CD4-positive, alpha-beta T cell treated with Interleukin-2 at 100 ng/mL for 4 hours (primary cell): ENCODE measurements around the gene ERICH3.

Experiments
- DNase-seq: peaks from one replicate; pipeline ENCODE4 v3.0.0-alpha.2; 2020; ENCODE audit warnings: low spot score

The ERICH3 gene, protein sequence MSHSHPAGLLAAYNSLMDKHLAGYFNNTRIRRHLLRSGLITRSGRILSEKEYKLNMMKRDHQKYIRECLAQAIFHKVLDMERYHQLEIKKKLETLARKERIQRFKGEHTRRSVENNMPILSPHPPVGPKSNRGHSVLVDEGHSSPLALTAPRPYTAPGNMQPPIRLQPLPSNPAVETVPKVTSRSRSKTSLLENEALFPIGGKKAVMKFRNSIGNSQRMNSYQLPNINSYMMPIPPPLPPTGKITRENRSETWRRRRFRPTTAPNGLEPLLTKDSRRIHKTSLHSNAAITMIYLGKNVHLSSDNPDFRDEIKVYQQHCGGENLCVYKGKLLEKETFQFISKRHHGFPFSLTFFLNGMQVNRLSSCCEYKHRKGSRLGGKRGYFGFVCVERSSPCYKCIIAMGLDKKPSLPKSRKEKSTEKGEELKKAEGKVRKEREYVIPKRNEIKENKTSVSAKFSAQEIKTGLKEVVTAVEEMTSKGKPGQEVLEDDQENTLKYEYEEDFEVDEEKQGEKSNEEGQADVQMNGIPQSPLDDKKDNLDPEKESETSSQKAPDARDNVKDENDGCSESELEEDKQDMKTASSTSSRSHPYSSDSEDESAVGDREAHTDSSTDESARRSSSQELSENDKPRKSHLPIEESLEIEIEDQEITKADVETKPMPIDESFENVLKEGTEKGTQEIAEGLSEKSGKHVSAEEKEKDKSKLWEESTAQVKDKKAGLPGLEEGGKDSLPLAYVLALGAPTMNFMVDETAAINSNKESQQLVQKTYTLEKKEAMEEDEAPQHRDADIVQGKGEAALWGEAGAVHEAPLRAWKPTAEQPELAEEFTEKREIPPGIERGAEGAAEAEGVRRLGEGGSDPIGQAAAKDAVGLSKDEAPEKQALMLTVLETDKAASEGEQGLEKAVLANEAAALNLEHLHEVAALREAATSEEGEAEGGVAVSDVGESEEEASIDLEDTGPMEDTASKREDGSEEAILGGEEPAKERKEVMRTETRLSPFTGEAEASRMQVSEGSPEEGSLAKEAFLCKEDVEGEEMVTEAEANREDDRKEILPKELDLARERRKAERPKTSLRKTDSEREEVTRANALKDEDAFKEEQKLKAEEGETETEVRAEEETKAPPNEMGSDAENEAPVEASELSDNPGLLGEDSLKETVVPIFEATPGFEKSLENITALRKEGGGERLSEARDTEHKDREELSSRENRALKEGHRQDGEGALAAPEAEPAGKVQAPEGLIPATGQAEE (N-terminal part only)

DNA sequence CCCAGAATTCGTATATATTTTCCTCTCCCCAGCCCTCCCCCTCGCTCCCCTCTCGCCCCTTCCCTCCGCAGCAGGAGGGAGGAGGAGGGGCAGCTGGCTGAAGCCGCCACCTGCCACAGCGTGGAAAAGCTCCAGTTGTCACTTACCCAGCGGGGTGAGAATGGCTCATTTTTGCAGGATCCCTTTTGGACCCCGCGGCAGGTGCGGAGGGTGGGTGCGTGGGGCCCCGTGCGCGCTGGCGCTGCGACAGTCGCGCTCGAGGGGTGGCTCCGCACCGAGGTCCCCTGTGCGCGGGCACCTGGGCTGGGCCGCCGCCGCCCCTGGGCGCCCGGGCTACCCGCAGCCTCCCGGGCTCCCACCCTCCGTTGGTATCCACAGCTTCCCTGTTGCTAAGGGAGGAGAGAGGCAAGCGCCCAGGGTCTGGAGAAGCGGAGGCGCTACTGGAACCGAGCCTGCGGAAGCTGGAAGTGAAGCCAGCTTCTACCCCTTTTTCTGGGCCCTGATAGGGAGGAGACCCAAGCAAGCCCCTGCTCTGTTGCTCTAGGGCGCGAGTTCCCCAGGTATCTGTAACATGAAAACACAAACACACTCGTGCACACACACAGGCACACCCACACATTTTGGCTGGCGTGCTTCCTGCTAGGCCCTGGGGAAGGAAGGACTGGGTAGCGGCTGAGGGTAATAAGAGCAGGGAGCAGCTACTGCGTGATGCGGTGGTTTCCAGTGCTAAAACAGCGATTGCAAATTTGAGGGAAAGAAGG, at the start of gene ERICH3:
Gene ERICH3, minus strand, starts transcription at position 442 of the 761 bp plus-strand sequence. Its CDS starts 273 bp downstream, at position 169.
- DNase-seq, result no peak

- no peak for DNase-seq
These were observed 44.0 kb upstream of the ERICH3 start for GRCh38 chr1:74717626-74718025.

DNA sequence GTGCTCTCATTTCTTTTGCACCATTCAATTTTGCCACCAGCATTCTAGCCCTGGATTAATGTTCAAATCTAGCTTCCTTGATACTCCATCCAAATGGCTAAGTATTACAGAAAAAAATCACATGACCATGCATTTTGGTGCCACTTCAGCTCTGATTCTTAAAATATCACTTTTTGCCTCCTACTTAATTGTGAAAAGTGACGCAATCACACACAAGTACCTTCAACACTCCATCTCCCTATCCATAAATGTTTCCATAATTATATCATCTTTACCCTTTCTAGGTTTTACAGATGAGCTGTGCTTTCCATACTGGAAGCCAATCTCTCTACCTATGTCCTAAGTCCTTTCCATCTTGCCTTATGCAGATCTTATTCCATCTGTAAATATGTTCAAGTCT, 43.2 kb upstream of the ERICH3 start:
- DNase-seq, result no peak

DNA sequence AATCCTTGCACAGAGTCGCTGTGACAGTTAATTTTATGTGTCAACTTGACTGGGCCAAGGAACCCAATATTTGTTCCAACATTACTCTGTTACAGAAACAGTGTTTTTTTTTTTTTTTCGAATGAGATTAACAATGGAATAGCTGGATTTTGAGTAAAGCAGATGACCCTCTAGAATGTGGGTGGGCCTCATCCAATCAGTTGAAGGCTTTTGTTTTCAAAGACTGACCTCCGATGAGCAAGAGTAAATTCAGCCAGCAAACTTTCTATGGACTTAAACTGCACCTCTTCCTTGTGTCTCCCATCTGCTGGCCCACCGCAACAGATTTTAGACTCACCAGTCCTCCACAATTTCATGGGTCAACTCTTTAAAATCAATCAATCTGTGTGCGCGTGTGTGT, 42.2 kb upstream of the ERICH3 start:
- DNase-seq, result no peak

DNA sequence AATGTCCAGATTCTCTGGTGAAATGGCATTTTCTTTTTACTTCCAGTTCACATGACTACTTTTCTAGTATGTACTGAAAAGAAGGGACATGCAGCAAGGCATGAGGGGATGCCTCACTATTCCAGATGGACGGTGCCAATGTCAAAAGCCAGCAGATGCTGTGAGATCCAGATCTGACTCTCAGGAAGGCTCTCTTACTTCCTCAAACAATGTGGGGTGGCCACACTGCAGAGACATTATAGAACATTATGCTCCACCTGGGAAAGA, 41.6 kb upstream of the ERICH3 start:
- no peak for DNase-seq

GRCh38 chr1:74714429-74715235, 41.0 kb upstream of the ERICH3 start:
- DNase-seq, result no peak

- DNase-seq, result no peak
These were observed 40.3 kb upstream of the ERICH3 start for GRCh38 chr1:74713849-74714248.

DNA sequence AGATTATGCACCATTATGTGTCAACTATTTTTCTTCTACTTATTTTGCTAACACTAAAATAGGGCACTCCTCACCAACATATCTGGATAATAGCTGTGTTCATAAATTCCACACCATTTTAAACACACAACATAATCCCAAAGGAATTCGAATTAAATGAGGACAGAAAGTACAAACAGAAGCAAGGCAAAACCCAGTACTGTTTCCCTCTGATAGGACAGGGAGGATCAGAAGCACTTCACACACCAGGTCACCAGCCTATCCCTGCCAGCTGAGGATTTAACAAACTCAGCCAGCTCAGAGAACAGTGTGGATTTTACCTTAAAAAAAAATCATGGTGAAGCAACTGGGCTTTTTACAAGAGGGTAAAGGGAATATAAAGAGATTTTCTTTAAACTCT, 39.3 kb upstream of the ERICH3 start:
- DNase-seq, result no peak

- no peak for DNase-seq
These were observed 30.0 kb upstream of the ERICH3 start for GRCh38 chr1:74703386-74704182.

- DNase-seq, result no peak
These were observed 25.7 kb upstream of the ERICH3 start for GRCh38 chr1:74699331-74699730.

DNA sequence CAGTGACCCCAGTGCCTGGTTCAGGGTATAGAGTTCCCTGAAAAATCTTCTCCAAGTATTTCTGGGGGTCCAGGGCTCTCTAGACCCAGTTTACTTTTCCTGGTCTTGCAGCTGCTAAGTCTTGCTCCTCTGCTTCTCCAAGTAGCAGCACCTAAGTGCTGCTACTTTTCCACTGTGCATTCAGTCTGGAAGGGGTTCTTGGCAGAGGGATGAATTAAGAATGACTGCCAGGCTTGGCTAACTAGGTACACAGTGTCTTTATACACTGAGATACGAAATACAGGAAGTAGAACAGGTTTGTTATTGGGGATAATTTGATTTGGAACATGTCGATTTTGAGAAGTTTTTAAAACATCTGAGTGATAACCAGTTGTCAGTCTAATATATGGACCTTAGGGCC, 24.2 kb upstream of the ERICH3 start:
- no peak for DNase-seq

DNA sequence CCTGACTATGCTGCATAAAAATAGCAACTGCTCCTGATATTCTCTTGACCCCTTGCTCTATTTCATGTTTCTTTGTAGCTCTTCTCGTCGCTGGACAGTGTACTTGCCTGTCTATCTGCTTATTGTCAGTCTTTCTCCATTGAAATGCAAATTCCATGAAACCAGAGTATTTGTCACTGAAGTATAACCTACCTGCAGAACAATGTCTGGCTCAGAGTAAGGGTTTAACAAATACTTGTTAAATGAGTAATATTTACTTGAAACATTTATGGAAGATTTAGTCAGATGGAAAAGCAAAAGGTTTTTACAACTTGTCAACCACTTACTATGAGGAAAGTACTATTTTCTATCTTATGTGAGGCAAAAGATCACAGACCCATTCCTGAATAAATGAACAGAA, 19.9 kb upstream of the ERICH3 start:
- no peak for DNase-seq

- no peak for DNase-seq
These were observed 17.3 kb upstream of the ERICH3 start for GRCh38 chr1:74690909-74691308.

DNA sequence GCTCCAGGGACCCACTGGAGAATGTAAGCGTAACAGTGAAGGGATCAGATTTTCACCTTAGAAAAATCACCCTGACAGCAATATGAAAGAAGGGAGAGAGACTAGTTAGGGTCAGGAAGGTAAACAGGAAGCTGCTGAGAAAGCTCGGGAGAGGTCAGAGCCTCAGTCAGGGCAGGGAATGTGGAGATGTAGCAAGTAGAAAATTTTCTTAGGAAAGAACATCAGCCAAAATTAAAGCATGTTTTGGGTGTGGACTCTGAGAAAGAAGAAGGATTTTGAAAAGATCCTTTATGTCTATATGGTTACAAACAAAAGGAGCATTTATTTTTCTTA, 16.7 kb upstream of the ERICH3 start:
- DNase-seq, result no peak

GRCh38 chr1:74689621-74690363, 16.2 kb upstream of the ERICH3 start:
- peak; percentile 61 for DNase-seq

DNA sequence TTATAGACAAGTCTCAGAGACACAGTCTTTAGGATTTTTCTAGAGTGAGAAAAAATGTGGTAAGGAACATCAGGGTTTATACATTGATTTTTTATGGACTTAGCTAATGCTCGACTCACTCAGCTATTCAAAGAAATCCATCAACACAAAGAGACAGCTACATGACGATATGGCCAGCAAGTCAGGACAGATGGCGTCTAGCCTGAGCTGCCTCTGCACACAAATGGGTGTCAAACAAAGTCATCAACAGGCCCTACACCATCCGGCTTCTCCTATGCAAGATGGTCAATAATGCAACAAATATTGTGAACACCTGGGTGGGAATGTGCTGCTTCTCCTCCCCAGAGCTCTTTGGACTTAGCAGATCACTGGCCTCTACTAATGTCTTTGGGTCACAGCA, 13.3 kb upstream of the ERICH3 start:
- no peak for DNase-seq

DNA sequence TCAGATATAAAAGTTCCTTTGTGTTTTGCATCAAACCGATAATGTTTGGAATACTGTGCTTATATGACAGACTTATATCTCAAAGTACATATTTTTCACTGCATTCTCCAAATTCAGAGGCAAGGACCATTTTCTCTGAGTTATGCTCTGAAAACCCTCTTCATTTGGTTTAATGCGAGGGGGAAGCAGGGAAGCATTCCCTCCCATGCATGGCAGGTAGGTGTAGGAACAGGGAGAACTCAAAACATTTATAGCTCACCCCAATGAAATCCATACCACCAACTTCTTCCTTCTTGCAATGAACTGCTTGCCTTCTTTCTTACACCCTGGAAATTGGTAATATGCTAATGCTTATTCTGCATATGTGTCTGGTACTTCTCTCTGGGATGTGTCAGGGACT, 10.7 kb upstream of the ERICH3 start:
- no peak for DNase-seq

DNA sequence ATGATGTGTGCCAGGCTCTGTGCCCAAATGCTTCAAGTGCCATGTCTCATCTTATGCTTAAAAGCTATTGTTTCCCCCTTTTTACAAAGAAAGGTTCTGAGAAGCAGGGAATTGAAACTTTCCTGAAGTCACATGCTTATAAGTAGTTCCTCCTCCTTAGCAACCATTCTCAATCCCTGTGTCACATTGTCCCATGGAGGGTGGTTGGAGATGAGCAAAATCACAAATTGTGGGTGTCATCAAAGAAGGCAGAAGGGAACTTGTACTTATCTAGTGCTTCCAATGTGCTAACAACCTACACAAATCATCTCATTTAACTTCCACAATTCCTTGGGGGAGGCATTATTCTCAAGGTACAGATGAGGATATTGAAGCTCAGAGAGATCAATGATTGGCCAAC, 10.1 kb upstream of the ERICH3 start:
- DNase-seq, result no peak

DNA sequence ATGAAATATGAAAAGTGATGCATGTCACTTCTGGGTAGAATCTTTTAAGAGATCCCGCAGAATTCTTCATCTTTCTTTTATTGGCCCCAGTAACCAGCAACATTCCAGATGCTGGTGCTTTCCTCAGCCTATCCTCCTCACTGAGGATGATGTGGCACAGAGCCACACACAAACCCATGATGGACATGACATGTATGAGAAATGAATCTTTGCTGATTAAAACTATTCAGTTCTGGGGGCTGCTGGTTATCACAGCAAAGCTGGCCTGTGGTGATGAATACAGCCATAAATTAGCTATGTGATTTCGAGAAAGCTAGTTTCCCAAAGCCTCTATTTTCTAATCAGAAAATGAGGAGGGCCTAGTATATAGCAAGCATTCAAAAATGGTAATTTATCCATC, 8.3 kb upstream of the ERICH3 start:
- no peak for DNase-seq

GRCh38 chr1:74681449-74681848, 7.9 kb upstream of the ERICH3 start:
- DNase-seq, result no peak
